OCI-LY3 (cell line): Measurements from ENCODE around the gene NUP210L.
A peak's percentile ranks its signal among the peaks of the same experiment; 100 is the strongest.

Experiments
- EZH2phosphoT487 ChIP-seq: fragments of 200-600 bp; shearing (Covaris generic); IDR thresholded peaks from 2 replicates; pipeline ENCODE4 v1.6.1; 2018; ENCODE audit warnings: antibody characterized with exemption, mixed run types, low read depth
- TF ChIP-seq, protein P1 (sequence below): fragments of 200-600, 300-600 bp; sonication (generic); IDR thresholded peaks from 2 replicates; pipeline ENCODE4 v1.5.1; 2014; ENCODE audit warnings: antibody characterized with exemption, low read length, low read depth

GRCh38 chr1:154186177-154186576, 31.3 kb upstream of the NUP210L start:
- TF ChIP-seq, protein P1, sequence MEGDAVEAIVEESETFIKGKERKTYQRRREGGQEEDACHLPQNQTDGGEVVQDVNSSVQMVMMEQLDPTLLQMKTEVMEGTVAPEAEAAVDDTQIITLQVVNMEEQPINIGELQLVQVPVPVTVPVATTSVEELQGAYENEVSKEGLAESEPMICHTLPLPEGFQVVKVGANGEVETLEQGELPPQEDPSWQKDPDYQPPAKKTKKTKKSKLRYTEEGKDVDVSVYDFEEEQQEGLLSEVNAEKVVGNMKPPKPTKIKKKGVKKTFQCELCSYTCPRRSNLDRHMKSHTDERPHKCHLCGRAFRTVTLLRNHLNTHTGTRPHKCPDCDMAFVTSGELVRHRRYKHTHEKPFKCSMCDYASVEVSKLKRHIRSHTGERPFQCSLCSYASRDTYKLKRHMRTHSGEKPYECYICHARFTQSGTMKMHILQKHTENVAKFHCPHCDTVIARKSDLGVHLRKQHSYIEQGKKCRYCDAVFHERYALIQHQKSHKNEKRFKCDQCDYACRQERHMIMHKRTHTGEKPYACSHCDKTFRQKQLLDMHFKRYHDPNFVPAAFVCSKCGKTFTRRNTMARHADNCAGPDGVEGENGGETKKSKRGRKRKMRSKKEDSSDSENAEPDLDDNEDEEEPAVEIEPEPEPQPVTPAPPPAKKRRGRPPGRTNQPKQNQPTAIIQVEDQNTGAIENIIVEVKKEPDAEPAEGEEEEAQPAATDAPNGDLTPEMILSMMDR = peak; percentile 84
- no peak for TF ChIP-seq EZH2phosphoT487
